Activated CD8-positive, alpha-beta T cell treated with anti-CD3 and anti-CD28 coated beads for 36 hours (primary cell): ENCODE data around the gene BCAS4. TPM values are rescaled to one million over a fixed set of nuclear protein-coding genes. Genes with fewer than 3 reads are reported as not detected.
"Not testable (repeated sequence)": the region's sequence is repeated elsewhere in the genome, so short reads cannot be mapped to it uniquely, and the experiment has no call there.

Experiments
- ATAC-seq: fragments of 200-7000 bp; cut with Tn5 transposase; one replicate; pipeline ENCODE4 v1.10.0; 2021; ENCODE audit warnings: mild to moderate bottlenecking, moderate library complexity
- CTCF ChIA-PET: fragments of 350-600 bp; sonication (Branson Sonifier 250); formaldehyde crosslinking; loops from one replicate; lab custom pipeline; 2021; ENCODE audit warnings: antibody characterized with exemption; lab: Charles Lee
- POLR2A ChIA-PET: fragments of 350-600 bp; sonication (Branson Sonifier 250); formaldehyde crosslinking; loops from one replicate; lab custom pipeline; 2021; ENCODE audit warnings: antibody characterized with exemption; lab: Charles Lee
- DNase-seq: peaks from one replicate; pipeline ENCODE4 v3.0.0-alpha.2; 2020
- H3K27ac Mint-ChIP-seq: one replicate; pipeline ENCODE4 v1.8.0; 2021; ENCODE audit warnings: mild to moderate bottlenecking, mixed read lengths
- H3K27me3 Mint-ChIP-seq: one replicate; pipeline ENCODE4 v1.8.0; 2021; ENCODE audit warnings: mixed read lengths
- H3K36me3 Mint-ChIP-seq: one replicate; pipeline ENCODE4 v1.8.0; 2021; ENCODE audit warnings: low read depth, mixed read lengths
- H3K4me1 Mint-ChIP-seq: one replicate; pipeline ENCODE4 v1.8.0; 2021; ENCODE audit warnings: low read depth, mixed read lengths
- H3K4me3 Mint-ChIP-seq: one replicate; pipeline ENCODE4 v1.8.0; 2021; ENCODE audit warnings: mild to moderate bottlenecking, moderate library complexity, mixed read lengths
- H3K9me3 Mint-ChIP-seq: one replicate; pipeline ENCODE4 v1.8.0; 2021; ENCODE audit warnings: mixed read lengths
- CTCF ChIP-seq: fragments of 200-600 bp; IDR thresholded peaks from one replicate; pipeline ENCODE4 v1.8.0; 2022; ENCODE audit warnings: antibody characterized with exemption, mild to moderate bottlenecking
- intact Hi-C: fragments of 100-400 bp; cut with micrococcal nuclease; formaldehyde crosslinking; loops from one replicate; pipeline ENCODE4 v1.10.0; 2022
- total RNA-seq, 2 experiments: library from RNA; stranded (reverse); gene quantifications; one replicate each; pipeline ENCODE4 v1.2.3, GENCODE V29; 2021

Gene BCAS4
- total RNA-seq, 2 experiments from 2014 or later = 27.3 to 31.7 TPM

DNA sequence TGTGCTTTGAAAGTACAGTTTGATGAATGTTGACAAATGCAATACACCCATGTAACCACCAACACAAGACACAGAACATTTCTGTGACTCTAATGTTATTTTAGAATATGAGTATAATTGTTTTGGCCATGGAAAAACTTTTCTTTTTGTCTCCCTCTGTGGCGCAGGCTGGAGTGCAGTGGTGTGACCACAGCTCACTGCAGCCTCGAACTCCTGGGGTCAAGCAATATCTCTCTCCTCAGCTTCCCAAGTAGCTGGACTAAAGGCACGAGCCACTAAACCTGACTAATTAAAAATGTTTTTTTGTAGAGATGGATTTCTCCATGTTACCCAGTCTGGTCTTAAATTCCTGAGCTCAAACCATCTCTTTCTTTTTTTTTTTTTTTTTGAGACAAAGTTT, 20.3 kb upstream of the BCAS4 start:
- H3K27me3 Mint-ChIP-seq = no peaks in the 10 kb centered on the region
- ATAC-seq (no peak), DNase-seq (no peak)
- H3K4me3 Mint-ChIP-seq = no peak overlapping the region
- H3K36me3 Mint-ChIP-seq = no peaks in the 10 kb centered on the region
- no peaks in the 10 kb centered on the region for H3K9me3 Mint-ChIP-seq
- TF ChIP-seq CTCF = no peak
- intact Hi-C loops = no loop called here
- H3K4me1 Mint-ChIP-seq = peaks cover 7% of the 10 kb centered on the region
- no peak overlapping the region for H3K27ac Mint-ChIP-seq
- POLR2A ChIA-PET = no interaction called here
- CTCF ChIA-PET = interaction anchor here (2.2 kb wide), 1 partner anchor 17 kb away, joined by 6 read pairs; no protein-coding TSS in a partner anchor

DNA sequence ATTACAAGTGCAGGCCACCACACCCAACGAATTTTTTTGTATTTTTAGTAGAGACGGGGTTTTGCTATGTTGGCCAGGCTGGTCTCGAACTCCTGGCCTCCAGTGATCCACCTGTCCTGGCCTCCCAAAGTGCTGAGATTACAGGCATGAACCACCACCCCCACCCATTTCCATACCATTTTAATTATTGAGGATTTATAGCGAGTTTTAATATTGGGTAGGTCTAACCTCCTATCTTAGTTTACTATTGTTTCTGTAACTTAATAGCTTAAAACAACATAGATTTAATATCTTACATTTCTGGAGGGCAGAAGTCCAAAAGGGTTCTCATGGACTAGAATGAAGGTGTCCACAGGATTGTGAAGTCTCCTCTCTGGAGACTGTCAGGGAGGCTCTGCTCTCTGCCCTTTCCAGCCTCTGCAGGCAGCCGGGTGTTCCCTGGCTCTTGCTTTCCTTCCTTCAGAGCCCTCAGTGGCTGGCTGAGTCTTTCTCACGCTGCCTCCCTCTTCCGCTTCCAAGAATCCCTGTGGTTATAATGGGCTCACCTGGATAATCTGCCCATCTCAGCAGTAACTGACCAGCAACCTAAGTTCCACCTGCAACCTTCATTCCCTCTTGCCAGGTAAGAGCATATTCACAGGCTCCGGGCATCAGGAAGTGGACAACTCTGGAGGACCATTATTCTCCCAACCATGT, 18.6 kb upstream of the BCAS4 start:
- DNase-seq = no peak
- Mint-ChIP-seq H3K36me3 (no peaks in the 10 kb centered on the region), H3K4me1 (peaks cover 6% of the 10 kb centered on the region), H3K4me3 (no peak overlapping the region), H3K9me3 (no peaks in the 10 kb centered on the region), H3K27ac (no peak overlapping the region), H3K27me3 (no peaks in the 10 kb centered on the region)
- no peak for TF ChIP-seq CTCF
- ATAC-seq = no peak
- POLR2A ChIA-PET = no interaction called here
- CTCF ChIA-PET = interaction anchor here (1.3 kb wide), 2 partner anchors 15 to 27 kb away, joined by 3 to 4 read pairs; no protein-coding TSS in a partner anchor
- intact Hi-C loops = no loop called here

- no peak for DNase-seq
- intact Hi-C loops = no loop called here
- H3K27ac Mint-ChIP-seq = no peak overlapping the region
- no peak for TF ChIP-seq CTCF
- no peaks in the 10 kb centered on the region for H3K36me3 Mint-ChIP-seq
- H3K4me1 Mint-ChIP-seq = peaks cover 2% of the 10 kb centered on the region
- CTCF ChIA-PET = no interaction called here
- no peak overlapping the region for H3K4me3 Mint-ChIP-seq
- H3K27me3 Mint-ChIP-seq = no peaks in the 10 kb centered on the region
- POLR2A ChIA-PET = no interaction called here
- no peak for ATAC-seq
- H3K9me3 Mint-ChIP-seq = no peaks in the 10 kb centered on the region
Observed at GRCh38 chr20:50777373-50777772, 17.5 kb upstream of the BCAS4 start.

- H3K27me3 Mint-ChIP-seq, ATAC-seq, H3K36me3 Mint-ChIP-seq, H3K9me3 Mint-ChIP-seq, H3K4me3 Mint-ChIP-seq, H3K4me1 Mint-ChIP-seq, intact Hi-C loops, DNase-seq, H3K27ac Mint-ChIP-seq, POLR2A ChIA-PET: not testable (repeated sequence)
- CTCF ChIA-PET = interaction anchor here (0.9 to 2.6 kb wide), 4 partner anchors 9 to 29 kb away, joined by 3 to 14 read pairs (median 8); partner anchors contain the start of gene BCAS4
Observed at GRCh38 chr20:50778994-50779393, 15.9 kb upstream of the BCAS4 start.

GRCh38 chr20:50783390-50783789, 11.5 kb upstream of the BCAS4 start:
- ChIA-PET POLR2A (interaction anchor here (1.4 kb wide), 1 partner anchor 11 kb away, joined by 3 read pairs; no protein-coding TSS in a partner anchor), CTCF (no interaction called here)
- ATAC-seq (no peak), DNase-seq (no peak)
- intact Hi-C loops = no loop called here
- Mint-ChIP-seq H3K4me3 (no peak overlapping the region), H3K36me3 (no peaks in the 10 kb centered on the region), H3K27ac (no peak overlapping the region), H3K4me1 (no peaks in the 10 kb centered on the region), H3K9me3 (no peaks in the 10 kb centered on the region), H3K27me3 (no peaks in the 10 kb centered on the region)
- no peak for TF ChIP-seq CTCF
